Parathyroid adenoma (tissue), 2 donors: ENCODE results near the gene CCDC3.

Experiments used
- H2AFZ ChIP-seq: fragments of 300-600 bp; sonication (generic); one replicate; pipeline ENCODE4 v1.7.0; 2017; ENCODE audit warnings: antibody characterized with exemption, mild to moderate bottlenecking
- H3K27ac ChIP-seq: fragments of 300-600 bp; sonication (generic); one replicate; pipeline ENCODE4 v1.7.0; 2017
- H3K27me3 ChIP-seq: fragments of 300-600 bp; sonication (generic); one replicate; pipeline ENCODE4 v1.7.0; 2017; ENCODE audit warnings: low read length; ENCODE audit not compliant: control insufficient read depth, insufficient read depth
- H3K36me3 ChIP-seq: fragments of 300-600 bp; sonication (generic); one replicate; pipeline ENCODE4 v1.7.0; 2017; ENCODE audit warnings: low read length; ENCODE audit not compliant: control insufficient read depth, insufficient read depth
- H3K4me1 ChIP-seq: fragments of 300-600 bp; sonication (generic); one replicate; pipeline ENCODE4 v1.7.0; 2017; ENCODE audit warnings: control low read depth
- H3K4me2 ChIP-seq: fragments of 300-600 bp; sonication (generic); one replicate; pipeline ENCODE4 v1.7.0; 2017; ENCODE audit warnings: low read length
- H3K4me3 ChIP-seq: fragments of 300-600 bp; sonication (generic); one replicate; pipeline ENCODE4 v1.7.0; 2017; ENCODE audit warnings: low read depth, low read length
- H3K79me2 ChIP-seq: fragments of 300-600 bp; sonication (generic); one replicate; pipeline ENCODE4 v1.7.0; 2017; ENCODE audit warnings: control low read depth
- H3K9ac ChIP-seq: fragments of 300-600 bp; sonication (generic); one replicate; pipeline ENCODE4 v1.7.0; 2017; ENCODE audit warnings: mild to moderate bottlenecking
- H3K9me3 ChIP-seq: fragments of 300-600 bp; sonication (generic); one replicate; pipeline ENCODE4 v1.7.0; 2017; ENCODE audit warnings: low read length; ENCODE audit not compliant: control insufficient read depth
- CTCF ChIP-seq: fragments of 300-600 bp; sonication (generic); IDR thresholded peaks from one replicate; pipeline ENCODE4 v1.7.0; 2017; ENCODE audit warnings: antibody characterized with exemption, mild to moderate bottlenecking
- donor health status: primary hyperparathyroidism.

The CCDC3 gene

GRCh38 chr10:12847361-12847975 is 154.0 kb downstream of the CCDC3 start:
- H3K79me2 ChIP-seq, result no peaks in the 10 kb centered on the region
- no peak overlapping the region for H3K4me2 ChIP-seq
- no peaks in the 10 kb centered on the region for H3K4me1 ChIP-seq
- no peaks in the 10 kb centered on the region for H3K9me3 ChIP-seq
- no peak overlapping the region for H2AFZ ChIP-seq
- H3K36me3 ChIP-seq, result no peaks in the 10 kb centered on the region
- TF ChIP-seq CTCF, result no peak
- no peak overlapping the region for H3K27ac ChIP-seq
- no peak overlapping the region for H3K4me3 ChIP-seq
- no peaks in the 10 kb centered on the region for H3K27me3 ChIP-seq
- H3K9ac ChIP-seq, result no peak overlapping the region

GRCh38 chr10:12846718-12847117 is 154.8 kb downstream of the CCDC3 start:
- Histone ChIP-seq H2AFZ (no peak overlapping the region), H3K4me2 (no peak overlapping the region), H3K27me3 (no peaks in the 10 kb centered on the region), H3K4me3 (no peak overlapping the region), H3K9ac (no peak overlapping the region), H3K9me3 (no peaks in the 10 kb centered on the region), H3K27ac (no peak overlapping the region), H3K36me3 (no peaks in the 10 kb centered on the region), H3K79me2 (no peaks in the 10 kb centered on the region), H3K4me1 (no peaks in the 10 kb centered on the region)
- no peak for TF ChIP-seq CTCF
